SK-N-SH treated with all-trans-retinoic acid at 6 μM for 48 hours (cell line): ENCODE data around the gene ISLR.

Experiments used
- ATAC-seq: fragments of 200-7000 bp; cut with Tn5 transposase; 3 replicates; pipeline ENCODE4 v1.9.1; 2020; ENCODE audit warnings: mild to moderate bottlenecking, moderate library complexity
- ARNTL ChIP-seq: fragments of 450-650 bp; formaldehyde crosslinking; IDR thresholded peaks from 2 replicates; pipeline ENCODE4 v1.5.0; 2020; ENCODE audit warnings: low read depth, mild to moderate bottlenecking, moderate library complexity, borderline replicate concordance
- BACH2 ChIP-seq: fragments of 250-450 bp; sonication (Bioruptor Pico); IDR thresholded peaks from 2 replicates; pipeline ENCODE4 v1.9.0; 2021; ENCODE audit warnings: mild to moderate bottlenecking, borderline replicate concordance
- CSDC2 ChIP-seq: fragments of 250-450 bp; sonication (Bioruptor Pico); IDR thresholded peaks from 2 replicates; pipeline ENCODE4 v1.5.0; 2020; ENCODE audit warnings: mild to moderate bottlenecking, moderate library complexity
- ESRRG ChIP-seq: fragments of 250-450 bp; sonication (Bioruptor Pico); IDR thresholded peaks from 2 replicates; pipeline ENCODE4 v1.6.1; 2021; ENCODE audit warnings: mild to moderate bottlenecking
- GLIS3 ChIP-seq: fragments of 250-450 bp; sonication (Bioruptor Pico); IDR thresholded peaks from 2 replicates; pipeline ENCODE4 v1.5.0; 2020; ENCODE audit warnings: mild to moderate bottlenecking, moderate library complexity
- OSR1 ChIP-seq: fragments of 250-450 bp; sonication (Bioruptor Pico); IDR thresholded peaks from 2 replicates; pipeline ENCODE4 v1.8.0; 2022; ENCODE audit warnings: moderate library complexity, mild to moderate bottlenecking, inconsistent platforms
- PPARA ChIP-seq: fragments of 250-450 bp; sonication (Bioruptor Pico); IDR thresholded peaks from 2 replicates; pipeline ENCODE4 v1.5.0; 2020; ENCODE audit warnings: mild to moderate bottlenecking, borderline replicate concordance
- RARB ChIP-seq: fragments of 250-450 bp; sonication (Bioruptor Pico); IDR thresholded peaks from 2 replicates; pipeline ENCODE4 v1.8.0; 2021; ENCODE audit warnings: mild to moderate bottlenecking, moderate library complexity
- SNAI2 ChIP-seq: fragments of 250-450 bp; sonication (Bioruptor Pico); IDR thresholded peaks from 2 replicates; pipeline ENCODE4 v1.5.0; 2020; ENCODE audit warnings: mild to moderate bottlenecking, moderate library complexity
- TCF4 ChIP-seq: fragments of 250-450 bp; sonication (Bioruptor Pico); IDR thresholded peaks from 2 replicates; pipeline ENCODE4 v1.8.0; 2021; ENCODE audit warnings: mild to moderate bottlenecking, moderate library complexity, borderline replicate concordance
- TOX ChIP-seq: fragments of 250-450 bp; sonication (Bioruptor Pico); IDR thresholded peaks from 2 replicates; pipeline ENCODE4 v1.8.0; 2021; ENCODE audit warnings: mild to moderate bottlenecking, moderate library complexity, borderline replicate concordance
- ZC3H10 ChIP-seq: fragments of 250-450 bp; sonication (Bioruptor Pico); IDR thresholded peaks from 2 replicates; pipeline ENCODE4 v1.5.1; 2021; ENCODE audit warnings: mild to moderate bottlenecking, moderate library complexity
- ZFP3 ChIP-seq: fragments of 250-450 bp; sonication (Bioruptor Pico); IDR thresholded peaks from 2 replicates; pipeline ENCODE4 v1.5.0; 2020; ENCODE audit warnings: mild to moderate bottlenecking, moderate library complexity
- ZFP30 ChIP-seq: fragments of 450-650 bp; formaldehyde crosslinking; IDR thresholded peaks from 2 replicates; pipeline ENCODE4 v1.5.0; 2022; ENCODE audit warnings: mild to moderate bottlenecking, moderate library complexity
- ZNF565 ChIP-seq: fragments of 450-650 bp; formaldehyde crosslinking; conservative IDR thresholded peaks from 2 replicates; pipeline ENCODE4 v1.5.0; 2020; ENCODE audit warnings: low read depth, mild to moderate bottlenecking, moderate library complexity
- ZNF70 ChIP-seq: fragments of 450-650 bp; formaldehyde crosslinking; IDR thresholded peaks from 2 replicates; pipeline ENCODE4 v1.5.0; 2020; ENCODE audit warnings: mild to moderate bottlenecking, moderate library complexity
- ZNF8 ChIP-seq: fragments of 450-650 bp; formaldehyde crosslinking; IDR thresholded peaks from 2 replicates; pipeline ENCODE4 v1.5.0; 2020; ENCODE audit warnings: mild to moderate bottlenecking, moderate library complexity
- TF ChIP-seq, protein P1 (sequence below): fragments of 250-450 bp; sonication (Bioruptor Pico); IDR thresholded peaks from 2 replicates; pipeline ENCODE4 v1.5.1; 2020; ENCODE audit warnings: low read depth, mild to moderate bottlenecking, moderate library complexity
- TF ChIP-seq, protein P2 (sequence below): fragments of 250-450 bp; sonication (Bioruptor Pico); IDR thresholded peaks from 2 replicates; pipeline ENCODE4 v1.5.0; 2020; ENCODE audit warnings: mild to moderate bottlenecking, moderate library complexity
- TF ChIP-seq, protein P3 (sequence below): fragments of 250-450 bp; sonication (Bioruptor Pico); IDR thresholded peaks from 2 replicates; pipeline ENCODE4 v1.5.1; 2021; ENCODE audit warnings: mild to moderate bottlenecking, moderate library complexity

ISLR gene

DNA sequence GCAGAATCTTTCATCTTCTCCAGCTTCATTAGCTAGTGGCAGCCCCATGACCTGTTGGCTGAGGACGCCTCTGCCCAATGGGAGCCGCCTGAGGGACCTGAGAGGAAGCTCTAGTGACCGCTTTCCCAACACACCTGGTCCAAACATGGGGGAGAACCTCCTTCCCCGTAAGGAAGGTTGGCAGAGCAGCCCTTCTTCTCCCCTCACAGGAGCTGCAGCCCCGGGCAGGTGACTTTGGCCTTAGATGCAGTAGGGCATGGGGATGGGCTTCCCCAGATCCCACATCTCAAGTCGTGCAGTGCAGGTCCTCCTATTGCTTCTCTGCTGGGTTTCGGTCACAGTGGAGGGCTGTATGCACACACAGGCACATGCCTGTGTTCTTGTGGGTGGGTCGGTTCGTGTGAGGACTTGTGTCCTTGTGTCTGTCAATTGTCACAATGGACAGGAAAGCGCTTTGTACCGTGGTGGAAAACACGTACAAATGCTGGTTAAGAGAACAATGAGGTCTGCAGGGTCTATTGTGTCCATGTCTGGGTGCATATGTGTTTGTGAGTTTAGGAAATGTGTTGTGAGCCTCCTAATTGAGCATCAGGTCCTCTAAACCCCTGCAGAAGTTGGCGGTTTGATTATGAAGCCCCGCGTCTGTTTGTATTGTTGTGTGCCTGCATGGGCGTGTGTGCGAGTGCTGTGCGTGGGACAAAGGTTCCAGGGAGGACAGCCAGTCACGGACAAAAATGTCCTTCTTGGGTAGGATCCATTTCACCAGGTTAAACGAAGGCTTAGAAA, 41.7 kb upstream of the ISLR start (continued):
- TF ChIP-seq, protein P1, sequence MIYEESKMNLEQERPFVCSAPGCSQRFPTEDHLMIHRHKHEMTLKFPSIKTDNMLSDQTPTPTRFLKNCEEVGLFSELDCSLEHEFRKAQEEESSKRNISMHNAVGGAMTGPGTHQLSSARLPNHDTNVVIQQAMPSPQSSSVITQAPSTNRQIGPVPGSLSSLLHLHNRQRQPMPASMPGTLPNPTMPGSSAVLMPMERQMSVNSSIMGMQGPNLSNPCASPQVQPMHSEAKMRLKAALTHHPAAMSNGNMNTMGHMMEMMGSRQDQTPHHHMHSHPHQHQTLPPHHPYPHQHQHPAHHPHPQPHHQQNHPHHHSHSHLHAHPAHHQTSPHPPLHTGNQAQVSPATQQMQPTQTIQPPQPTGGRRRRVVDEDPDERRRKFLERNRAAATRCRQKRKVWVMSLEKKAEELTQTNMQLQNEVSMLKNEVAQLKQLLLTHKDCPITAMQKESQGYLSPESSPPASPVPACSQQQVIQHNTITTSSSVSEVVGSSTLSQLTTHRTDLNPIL (CRISPR knock-in tag), result no peak
- TF ChIP-seq ZFP30 (CRISPR knock-in tag) (no peak), TOX (CRISPR knock-in tag) (no peak), ESRRG (CRISPR knock-in tag) (no peak), BACH2 (CRISPR knock-in tag) (no peak), PPARA (CRISPR knock-in tag) (no peak), GLIS3 (no peak)
- TF ChIP-seq, protein P2, sequence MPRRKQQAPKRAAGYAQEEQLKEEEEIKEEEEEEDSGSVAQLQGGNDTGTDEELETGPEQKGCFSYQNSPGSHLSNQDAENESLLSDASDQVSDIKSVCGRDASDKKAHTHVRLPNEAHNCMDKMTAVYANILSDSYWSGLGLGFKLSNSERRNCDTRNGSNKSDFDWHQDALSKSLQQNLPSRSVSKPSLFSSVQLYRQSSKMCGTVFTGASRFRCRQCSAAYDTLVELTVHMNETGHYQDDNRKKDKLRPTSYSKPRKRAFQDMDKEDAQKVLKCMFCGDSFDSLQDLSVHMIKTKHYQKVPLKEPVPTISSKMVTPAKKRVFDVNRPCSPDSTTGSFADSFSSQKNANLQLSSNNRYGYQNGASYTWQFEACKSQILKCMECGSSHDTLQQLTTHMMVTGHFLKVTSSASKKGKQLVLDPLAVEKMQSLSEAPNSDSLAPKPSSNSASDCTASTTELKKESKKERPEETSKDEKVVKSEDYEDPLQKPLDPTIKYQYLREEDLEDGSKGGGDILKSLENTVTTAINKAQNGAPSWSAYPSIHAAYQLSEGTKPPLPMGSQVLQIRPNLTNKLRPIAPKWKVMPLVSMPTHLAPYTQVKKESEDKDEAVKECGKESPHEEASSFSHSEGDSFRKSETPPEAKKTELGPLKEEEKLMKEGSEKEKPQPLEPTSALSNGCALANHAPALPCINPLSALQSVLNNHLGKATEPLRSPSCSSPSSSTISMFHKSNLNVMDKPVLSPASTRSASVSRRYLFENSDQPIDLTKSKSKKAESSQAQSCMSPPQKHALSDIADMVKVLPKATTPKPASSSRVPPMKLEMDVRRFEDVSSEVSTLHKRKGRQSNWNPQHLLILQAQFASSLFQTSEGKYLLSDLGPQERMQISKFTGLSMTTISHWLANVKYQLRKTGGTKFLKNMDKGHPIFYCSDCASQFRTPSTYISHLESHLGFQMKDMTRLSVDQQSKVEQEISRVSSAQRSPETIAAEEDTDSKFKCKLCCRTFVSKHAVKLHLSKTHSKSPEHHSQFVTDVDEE (CRISPR knock-in tag), result no peak

DNA sequence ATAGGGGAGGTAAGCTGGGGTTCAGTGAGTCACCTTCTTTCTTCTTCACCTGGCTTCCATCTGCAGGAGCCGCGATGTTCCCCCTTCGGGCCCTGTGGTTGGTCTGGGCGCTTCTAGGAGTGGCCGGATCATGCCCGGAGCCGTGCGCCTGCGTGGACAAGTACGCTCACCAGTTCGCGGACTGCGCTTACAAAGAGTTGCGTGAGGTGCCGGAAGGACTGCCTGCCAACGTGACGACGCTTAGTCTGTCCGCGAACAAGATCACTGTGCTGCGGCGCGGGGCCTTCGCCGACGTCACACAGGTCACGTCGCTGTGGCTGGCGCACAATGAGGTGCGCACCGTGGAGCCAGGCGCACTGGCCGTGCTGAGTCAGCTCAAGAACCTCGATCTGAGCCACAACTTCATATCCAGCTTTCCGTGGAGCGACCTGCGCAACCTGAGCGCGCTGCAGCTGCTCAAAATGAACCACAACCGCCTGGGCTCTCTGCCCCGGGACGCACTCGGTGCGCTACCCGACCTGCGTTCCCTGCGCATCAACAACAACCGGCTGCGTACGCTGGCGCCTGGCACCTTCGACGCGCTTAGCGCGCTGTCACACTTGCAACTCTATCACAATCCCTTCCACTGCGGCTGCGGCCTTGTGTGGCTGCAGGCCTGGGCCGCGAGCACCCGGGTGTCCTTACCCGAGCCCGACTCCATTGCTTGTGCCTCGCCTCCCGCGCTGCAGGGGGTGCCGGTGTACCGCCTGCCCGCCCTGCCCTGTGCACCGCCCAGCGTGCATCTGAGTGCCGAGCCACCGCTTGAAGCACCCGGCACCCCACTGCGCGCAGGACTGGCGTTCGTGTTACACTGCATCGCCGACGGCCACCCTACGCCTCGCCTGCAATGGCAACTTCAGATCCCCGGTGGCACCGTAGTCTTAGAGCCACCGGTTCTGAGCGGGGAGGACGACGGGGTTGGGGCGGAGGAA, 40.5 kb upstream of the ISLR start:
- no peak for TF ChIP-seq ESRRG (CRISPR knock-in tag)
- no peak for ATAC-seq

DNA sequence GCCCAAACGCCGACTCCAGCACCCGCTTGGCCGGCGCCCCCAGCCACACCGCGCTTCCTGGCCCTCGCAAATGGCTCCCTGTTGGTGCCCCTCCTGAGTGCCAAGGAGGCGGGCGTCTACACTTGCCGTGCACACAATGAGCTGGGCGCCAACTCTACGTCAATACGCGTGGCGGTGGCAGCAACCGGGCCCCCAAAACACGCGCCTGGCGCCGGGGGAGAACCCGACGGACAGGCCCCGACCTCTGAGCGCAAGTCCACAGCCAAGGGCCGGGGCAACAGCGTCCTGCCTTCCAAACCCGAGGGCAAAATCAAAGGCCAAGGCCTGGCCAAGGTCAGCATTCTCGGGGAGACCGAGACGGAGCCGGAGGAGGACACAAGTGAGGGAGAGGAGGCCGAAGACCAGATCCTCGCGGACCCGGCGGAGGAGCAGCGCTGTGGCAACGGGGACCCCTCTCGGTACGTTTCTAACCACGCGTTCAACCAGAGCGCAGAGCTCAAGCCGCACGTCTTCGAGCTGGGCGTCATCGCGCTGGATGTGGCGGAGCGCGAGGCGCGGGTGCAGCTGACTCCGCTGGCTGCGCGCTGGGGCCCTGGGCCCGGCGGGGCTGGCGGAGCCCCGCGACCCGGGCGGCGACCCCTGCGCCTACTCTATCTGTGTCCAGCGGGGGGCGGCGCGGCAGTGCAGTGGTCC, 39.7 kb upstream of the ISLR start:
- TF ChIP-seq ESRRG (CRISPR knock-in tag) (no peak), ZNF565 (CRISPR knock-in tag) (no peak), TCF4 (CRISPR knock-in tag) (no peak), GLIS3 (no peak), ZFP30 (CRISPR knock-in tag) (no peak), ZFP3 (CRISPR knock-in tag) (no peak), OSR1 (CRISPR knock-in tag) (no peak), TOX (CRISPR knock-in tag) (no peak), RARB (CRISPR knock-in tag) (no peak), ARNTL (CRISPR knock-in tag) (no peak), ZNF70 (no peak), ZNF8 (CRISPR knock-in tag) (no peak), ZC3H10 (CRISPR knock-in tag) (no peak), SNAI2 (CRISPR knock-in tag) (no peak), BACH2 (CRISPR knock-in tag) (no peak)
- TF ChIP-seq, protein P3, sequence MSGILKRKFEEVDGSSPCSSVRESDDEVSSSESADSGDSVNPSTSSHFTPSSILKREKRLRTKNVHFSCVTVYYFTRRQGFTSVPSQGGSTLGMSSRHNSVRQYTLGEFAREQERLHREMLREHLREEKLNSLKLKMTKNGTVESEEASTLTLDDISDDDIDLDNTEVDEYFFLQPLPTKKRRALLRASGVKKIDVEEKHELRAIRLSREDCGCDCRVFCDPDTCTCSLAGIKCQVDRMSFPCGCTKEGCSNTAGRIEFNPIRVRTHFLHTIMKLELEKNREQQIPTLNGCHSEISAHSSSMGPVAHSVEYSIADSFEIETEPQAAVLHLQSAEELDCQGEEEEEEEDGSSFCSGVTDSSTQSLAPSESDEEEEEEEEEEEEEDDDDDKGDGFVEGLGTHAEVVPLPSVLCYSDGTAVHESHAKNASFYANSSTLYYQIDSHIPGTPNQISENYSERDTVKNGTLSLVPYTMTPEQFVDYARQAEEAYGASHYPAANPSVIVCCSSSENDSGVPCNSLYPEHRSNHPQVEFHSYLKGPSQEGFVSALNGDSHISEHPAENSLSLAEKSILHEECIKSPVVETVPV (CRISPR knock-in tag), result no peak
- TF ChIP-seq, all 23 proteins: peak for 0
- ATAC-seq, result no peak

DNA sequence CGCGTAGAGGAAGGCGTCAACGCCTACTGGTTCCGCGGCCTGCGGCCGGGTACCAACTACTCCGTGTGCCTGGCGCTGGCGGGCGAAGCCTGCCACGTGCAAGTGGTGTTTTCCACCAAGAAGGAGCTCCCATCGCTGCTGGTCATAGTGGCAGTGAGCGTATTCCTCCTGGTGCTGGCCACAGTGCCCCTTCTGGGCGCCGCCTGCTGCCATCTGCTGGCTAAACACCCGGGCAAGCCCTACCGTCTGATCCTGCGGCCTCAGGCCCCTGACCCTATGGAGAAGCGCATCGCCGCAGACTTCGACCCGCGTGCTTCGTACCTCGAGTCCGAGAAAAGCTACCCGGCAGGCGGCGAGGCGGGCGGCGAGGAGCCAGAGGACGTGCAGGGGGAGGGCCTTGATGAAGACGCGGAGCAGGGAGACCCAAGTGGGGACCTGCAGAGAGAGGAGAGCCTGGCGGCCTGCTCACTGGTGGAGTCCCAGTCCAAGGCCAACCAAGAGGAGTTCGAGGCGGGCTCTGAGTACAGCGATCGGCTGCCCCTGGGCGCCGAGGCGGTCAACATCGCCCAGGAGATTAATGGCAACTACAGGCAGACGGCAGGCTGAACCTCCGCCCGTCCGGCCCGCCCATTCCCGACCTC, 39.0 kb upstream of the ISLR start:
- no peak for TF ChIP-seq TOX (CRISPR knock-in tag)
- TF ChIP-seq TCF4 (CRISPR knock-in tag), result no peak
- TF ChIP-seq ESRRG (CRISPR knock-in tag), result no peak
- TF ChIP-seq ZNF70, result no peak
- no peak for TF ChIP-seq ZFP3 (CRISPR knock-in tag)
- TF ChIP-seq CSDC2 (CRISPR knock-in tag), result no peak
- TF ChIP-seq ZFP30 (CRISPR knock-in tag), result no peak
- ATAC-seq, result no peak
